Vagina (tissue), 2 donors: ENCODE measurements around the gene GOLGA2.

Source experiments
- CTCF ChIP-seq, 3 experiments: fragments of 450-650 bp in 2 of 3; fragments of 200-600 bp in 1 of 3; sonication (generic) in 1 of 3; IDR thresholded peaks; one replicate each; pipeline ENCODE4 v1.5.1; 2017 to 2019; ENCODE audit warnings: antibody characterized with exemption in 3 of 3, mild to moderate bottlenecking in 2 of 3, moderate library complexity in 2 of 3
- POLR2A ChIP-seq, 2 donors: fragments of 450-650 bp; IDR thresholded peaks; one replicate each; pipeline ENCODE4 v1.6.1; 2017; ENCODE audit warnings: antibody characterized with exemption in 2 of 2, mild to moderate bottlenecking in 2 of 2, moderate library complexity in 2 of 2
- POLR2AphosphoS5 ChIP-seq, 2 donors: sonication (generic); formaldehyde crosslinking; IDR thresholded peaks; one replicate each; pipeline ENCODE4 v1.9.0; 2017; ENCODE audit warnings: antibody characterized with exemption in 2 of 2, mild to moderate bottlenecking in 2 of 2, low read depth in 1 of 2; ENCODE audit not compliant: insufficient read depth in 1 of 2

- TF ChIP-seq POLR2AphosphoS5 (IDR thresholded peaks at IDR 0.05; ENCODE audit: insufficient read depth in 1 of 2, low read depth in 1 of 2): no peak
- no peak for TF ChIP-seq POLR2A (IDR thresholded peaks at IDR 0.05)
- no peak for TF ChIP-seq CTCF (IDR thresholded peaks at IDR 0.05)
Observed at GRCh38 chr9:128323791-128324190, 48.0 kb upstream of the GOLGA2 start.
